Measurements from ENCODE around the gene RRM2.

RRM2 gene

DNA sequence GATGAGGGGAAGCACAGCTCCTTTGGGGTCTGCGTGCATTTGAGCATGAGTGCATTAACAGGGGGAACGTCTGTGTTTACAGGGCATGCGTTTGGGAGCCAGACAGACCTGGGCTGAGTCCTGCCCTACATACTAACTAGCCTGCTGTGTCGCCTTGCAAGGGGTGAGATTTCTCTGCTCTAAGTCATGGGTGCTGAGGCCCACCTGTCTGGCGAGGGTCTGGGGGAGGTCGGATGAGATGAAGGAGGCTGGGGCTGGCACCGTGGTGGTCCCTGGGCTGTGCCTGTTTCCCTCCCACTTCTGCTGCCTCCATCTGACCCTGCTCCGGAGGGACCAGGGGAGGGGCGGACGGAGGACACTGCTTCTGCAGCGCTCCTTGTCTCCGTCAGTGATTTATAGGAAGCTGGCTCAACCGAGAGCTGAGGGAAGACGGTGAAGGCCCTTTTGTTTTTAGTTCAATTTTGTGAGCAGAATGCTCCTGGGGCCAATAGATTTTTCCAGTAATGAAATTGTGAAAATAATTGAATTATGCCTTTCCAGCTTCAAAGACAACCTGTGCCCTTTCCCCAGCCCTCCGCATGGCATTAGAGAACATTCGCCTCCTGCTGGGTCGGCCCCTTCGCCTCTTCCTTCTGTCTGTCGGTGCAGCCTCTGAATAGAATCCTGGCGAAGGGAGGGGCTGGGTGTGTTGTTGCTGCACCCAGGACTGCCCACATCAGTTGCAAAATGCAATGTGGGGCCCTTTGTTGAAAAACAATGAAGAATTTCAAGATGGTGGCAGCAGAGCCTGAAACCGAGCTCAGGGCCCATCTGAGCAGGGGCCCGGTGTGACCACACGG lies 49.7 kb downstream of the RRM2 start:
- DNase-seq (ENCODE audit: low spot score) = no peak

DNA sequence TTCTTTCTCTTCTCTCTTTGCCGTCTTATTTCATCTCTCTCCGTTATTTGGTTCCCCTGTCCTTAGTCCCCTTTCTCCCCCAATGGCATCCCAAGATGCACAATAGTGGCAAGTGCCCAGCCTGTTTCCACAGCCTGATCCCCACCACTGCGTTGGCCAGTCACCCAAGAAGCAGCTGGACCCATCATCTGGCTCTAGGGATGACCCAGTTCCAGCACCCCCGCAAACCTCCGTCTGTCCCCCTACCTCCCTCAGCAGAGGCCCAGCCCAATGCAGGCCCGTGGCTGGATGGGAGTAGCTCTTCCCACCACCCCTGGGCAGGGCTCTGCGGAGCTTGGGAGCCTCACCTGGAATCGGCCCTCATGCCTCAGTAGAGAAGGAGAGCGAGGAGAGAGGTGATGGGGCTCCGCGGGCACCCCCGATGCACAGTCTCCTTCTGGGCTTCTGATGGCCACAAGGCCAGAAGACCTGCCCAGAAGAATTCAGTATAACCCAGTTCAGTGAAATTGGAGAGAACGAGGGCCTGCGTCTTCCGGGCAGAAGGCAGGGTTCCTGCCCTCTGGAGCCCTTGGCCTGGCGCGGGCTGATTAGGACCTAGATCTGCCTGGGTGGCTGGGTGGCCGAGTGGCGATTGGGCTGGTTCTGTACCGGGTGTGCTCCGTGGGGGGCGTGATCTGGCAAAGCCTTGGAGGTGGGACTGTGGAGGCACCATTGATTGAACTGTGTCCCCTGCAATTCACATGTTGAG lies 50.9 kb downstream of the RRM2 start:
- DNase-seq (ENCODE audit: low spot score) = no peak

DNA sequence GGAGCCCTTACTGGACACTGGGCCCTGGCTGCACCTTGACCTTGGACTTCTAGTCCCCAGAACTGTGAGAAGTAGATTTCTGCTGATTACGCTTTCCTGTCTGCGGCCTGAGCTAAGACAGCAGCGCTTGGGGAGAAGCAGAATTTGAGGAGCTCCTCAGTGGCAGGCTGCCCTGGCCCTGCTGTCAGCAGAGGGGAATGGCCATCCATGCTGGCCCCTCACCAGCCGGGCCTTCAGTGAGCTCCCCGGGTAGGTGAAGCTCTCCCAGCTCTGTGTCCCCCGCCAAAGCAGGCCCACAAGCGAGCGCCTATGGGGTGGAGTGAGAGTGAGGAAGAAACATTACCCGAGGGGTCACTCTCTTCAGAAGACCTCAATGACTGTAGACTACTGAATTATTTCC lies 51.6 kb downstream of the RRM2 start:
- DNase-seq (ENCODE audit: low spot score) = no peak

DNA sequence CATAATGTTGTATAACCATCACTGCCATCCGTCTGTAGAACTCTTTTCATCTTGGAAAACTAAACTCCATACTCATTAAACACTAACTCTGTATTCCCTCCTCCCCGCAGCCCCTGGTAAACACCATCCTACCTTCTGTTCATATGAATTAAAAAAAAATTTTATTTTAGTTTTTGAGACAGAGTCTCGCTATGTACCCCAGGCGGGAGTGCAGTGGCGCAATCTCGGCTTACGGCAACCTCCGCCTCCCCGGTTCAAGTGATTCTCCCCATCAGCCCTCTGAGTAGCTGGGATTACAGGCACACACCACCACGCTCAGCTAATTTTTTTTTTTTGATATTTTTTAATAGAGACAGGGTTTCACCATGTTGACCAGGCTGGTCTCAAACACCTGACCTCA lies 52.9 kb downstream of the RRM2 start:
- no peak for DNase-seq (ENCODE audit: low spot score)

DNA sequence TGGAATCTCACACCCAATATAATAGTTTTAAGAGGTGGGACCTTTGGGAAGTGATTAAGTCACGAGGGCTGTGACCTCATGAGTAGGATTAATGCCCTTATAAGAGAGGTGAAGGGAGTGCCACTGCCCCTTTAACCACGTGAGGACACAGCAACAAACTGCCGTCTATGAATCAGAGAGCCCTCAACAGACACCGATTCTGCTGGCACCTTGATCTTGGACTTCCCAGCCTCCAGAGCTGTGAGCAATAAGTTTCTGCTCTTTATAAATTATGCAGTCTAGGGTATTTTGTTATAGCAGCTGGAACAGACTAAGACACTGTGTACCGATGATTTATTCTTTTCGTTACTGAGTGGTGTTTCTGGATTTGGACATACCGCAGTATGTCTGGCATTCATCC lies 56.2 kb downstream of the RRM2 start:
- DNase-seq (ENCODE audit: low spot score) = no peak

GRCh38 chr2:10179422-10179821 lies 56.9 kb downstream of the RRM2 start:
- no peak for DNase-seq (ENCODE audit: low spot score)

GRCh38 chr2:10180229-10180628 lies 57.7 kb downstream of the RRM2 start:
- DNase-seq (ENCODE audit: low spot score) = no peak

Data from HuH-7 (cell line).